GM21723 (cell line): Measurements from ENCODE around the gene SCO2.

ENCODE experiments used
- ATAC-seq: cut with Tn5 transposase; IDR thresholded peaks from one replicate; pipeline ENCODE4 v1.9.1; 2021; ENCODE audit warnings: mild to moderate bottlenecking, moderate library complexity; ENCODE audit not compliant: unreplicated experiment

The SCO2 gene

DNA sequence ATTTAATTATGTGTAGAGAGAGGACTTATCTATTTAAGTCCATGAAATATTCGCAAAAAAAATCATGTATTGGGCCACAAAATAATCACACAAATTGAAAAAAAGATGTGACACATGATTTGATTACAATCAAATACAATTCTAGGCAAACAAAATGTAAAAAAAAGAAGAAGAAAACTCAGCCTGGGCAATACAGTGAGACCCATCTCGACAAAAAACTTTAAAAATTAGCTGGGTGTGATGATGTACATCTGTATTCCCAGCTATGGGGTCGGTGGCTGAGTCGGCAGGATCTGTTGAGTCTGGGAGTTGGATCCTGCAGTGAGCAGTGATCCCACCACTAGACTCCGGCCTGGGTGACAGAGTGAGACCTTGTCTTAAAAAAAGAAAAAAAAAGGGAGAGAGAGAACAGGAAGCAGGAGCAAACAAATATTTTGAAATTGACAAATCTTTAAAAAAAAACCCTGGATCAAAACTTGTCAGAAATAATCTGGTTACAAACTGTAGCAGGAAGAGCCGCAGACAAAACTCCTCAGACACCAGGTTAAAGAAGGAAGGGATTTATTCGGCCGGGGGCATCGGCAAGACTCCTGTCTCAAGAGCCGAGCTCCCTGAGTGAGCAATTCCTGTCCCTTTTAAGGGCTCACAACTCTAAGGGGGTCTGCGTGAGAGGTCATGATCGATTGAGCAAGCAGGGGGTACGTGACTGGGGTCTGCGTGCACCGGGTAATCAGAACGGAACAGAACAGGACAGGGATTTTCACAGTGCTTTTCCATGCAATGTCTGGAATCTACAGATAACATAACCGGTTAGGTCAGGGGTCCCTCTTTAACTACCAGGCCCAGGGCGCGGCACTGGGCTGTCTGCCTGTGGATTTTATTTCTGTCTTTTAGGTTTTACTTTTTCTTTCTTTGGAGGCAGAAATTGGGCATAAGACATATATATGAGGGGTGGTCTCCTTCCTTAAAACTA, 7.7 kb upstream of the SCO2 start:
- no peak for ATAC-seq

DNA sequence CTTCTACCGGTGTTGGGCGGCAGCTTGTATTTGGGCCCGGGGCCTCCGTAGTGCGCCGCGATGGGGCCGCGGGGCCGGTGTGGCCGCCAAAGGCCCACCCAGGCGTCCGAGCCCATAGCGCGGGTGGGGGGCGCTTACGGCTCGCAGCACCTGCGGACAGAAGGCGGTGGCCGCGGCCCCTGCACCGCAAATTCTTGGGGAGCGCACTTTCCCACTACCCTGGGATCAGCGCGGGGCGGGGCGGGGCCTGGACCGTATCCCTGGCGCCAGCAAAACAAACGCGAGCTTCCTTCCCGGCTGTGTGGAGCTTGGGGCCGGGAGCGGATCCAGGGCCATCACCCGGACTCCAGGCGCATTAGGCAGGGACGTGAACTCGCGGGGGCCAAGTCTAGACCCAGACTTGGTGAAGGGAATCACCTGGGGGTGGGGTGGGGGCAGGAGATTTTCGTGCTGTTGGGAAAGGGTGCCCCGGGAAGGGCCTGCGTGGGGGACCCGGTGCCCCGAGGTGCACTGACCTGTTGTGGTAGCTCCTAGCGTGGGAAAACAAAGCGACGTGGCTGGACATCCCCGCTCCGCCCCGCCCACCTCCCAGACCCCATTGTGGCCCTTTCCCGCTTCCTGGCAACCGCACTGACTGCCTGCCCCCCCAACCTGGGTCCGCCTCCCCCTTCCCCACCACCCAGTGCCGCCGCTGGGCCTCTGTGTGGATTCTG, 6.7 kb upstream of the SCO2 start:
- no peak for ATAC-seq

- ATAC-seq, result no peak
Observed at GRCh38 chr22:50531546-50531961, 6.2 kb upstream of the SCO2 start.

GRCh38 chr22:50530877-50531545, 5.6 kb upstream of the SCO2 start:
- peak; percentile 24 for ATAC-seq

DNA sequence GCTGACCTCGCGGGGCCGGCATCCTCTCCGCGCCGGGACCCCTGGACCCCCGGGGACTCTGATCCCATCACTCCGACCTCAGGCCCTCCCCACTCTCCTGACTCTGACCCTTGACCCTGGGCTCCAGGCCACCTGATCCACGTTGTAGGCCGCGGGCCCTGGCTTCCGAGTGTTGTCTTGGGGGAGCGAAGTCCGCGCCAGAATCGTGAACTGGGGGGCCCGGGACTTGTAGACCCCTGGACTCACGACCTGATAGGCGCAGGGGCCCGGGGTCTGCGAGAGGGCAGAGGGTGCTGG, 5.1 kb upstream of the SCO2 start:
- ATAC-seq, result no peak

DNA sequence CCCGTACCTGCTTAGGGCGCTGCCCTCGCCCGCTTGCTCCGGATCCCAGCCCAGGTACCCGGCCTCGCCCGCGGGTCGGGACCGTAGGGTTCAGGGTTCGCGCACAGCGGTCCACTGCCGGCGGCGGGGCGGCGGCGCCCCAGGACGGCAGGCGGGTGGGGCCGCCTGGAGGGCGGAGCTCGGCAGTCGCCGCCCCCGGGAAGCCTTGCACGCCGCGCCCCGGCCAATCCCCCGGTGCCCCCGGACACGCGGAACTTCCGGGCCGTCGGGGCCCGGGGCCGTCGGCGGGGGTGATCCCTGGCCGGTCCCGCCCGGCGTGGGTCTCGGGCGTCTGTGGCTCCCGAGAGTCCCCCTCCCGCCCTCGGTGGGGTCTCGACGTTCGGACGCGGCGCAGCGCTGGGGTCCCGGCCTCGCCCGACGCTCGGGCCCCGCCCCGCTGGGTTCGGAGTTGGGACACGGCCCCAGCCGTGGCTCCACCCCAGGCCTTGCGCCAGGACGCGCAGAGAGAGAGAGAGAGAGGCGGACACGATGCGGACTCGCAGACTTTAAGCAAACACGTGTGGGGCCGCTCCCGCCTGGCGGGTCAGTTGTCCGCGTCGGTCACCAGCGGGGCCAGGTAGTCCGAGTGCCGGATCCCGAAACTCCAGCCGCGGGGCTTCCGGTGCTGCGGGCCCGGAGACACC, 4.6 kb upstream of the SCO2 start, which contains the start of gene TYMP:
TSS of gene TYMP (minus strand) at position 116 of the 683 bp plus-strand sequence. CDS start 303 bp downstream, outside the sequence.
- ATAC-seq, result peak; percentile 24

- no peak for ATAC-seq
Observed at GRCh38 chr22:50529416-50529896, 4.1 kb upstream of the SCO2 start.

DNA sequence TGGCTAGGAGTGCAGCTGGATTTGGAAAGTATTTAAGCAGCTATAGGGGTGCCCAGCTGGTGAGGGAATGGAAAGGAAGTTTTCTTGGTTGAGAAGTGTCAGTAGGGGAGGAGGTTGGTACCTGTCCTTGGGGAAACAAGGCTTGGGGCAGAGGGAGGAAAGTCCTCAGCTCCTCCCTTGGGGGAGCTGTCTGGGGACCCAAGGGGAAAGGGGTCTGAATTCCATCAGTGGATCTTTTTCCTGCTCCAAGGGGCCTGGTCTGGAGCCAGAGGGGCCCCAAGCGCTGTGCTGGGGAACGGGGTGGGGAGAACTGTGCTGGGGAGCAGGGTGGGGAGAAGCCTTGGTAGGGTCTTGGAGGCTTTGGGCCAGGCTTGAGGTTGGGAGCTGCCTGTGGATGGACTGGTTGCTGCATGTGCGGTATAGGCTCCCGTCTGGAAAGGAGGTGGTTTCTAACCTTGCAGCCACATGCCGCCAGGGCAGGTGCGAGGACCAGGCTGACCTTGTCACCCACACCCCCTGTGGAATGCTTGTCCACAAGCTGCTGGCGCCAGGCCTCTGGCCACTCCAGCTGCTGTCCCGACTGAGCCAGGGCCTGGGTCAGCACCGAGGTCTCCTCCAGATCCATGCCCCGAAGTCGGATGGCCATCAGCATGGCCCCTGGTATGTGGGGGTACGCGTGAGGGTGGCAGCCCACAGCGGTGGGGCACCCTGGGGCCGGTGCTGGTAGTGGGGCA, 3.5 kb upstream of the SCO2 start:
- ATAC-seq, result no peak

- no peak for ATAC-seq
Observed at GRCh38 chr22:50527921-50528681, 2.7 kb upstream of the SCO2 start.

GRCh38 chr22:50526834-50527801, 1.7 kb upstream of the SCO2 start:
- ATAC-seq, result no peak

- ATAC-seq, result peak; percentile 36
Observed at GRCh38 chr22:50526108-50526833, 873 bp upstream of the SCO2 start.

DNA sequence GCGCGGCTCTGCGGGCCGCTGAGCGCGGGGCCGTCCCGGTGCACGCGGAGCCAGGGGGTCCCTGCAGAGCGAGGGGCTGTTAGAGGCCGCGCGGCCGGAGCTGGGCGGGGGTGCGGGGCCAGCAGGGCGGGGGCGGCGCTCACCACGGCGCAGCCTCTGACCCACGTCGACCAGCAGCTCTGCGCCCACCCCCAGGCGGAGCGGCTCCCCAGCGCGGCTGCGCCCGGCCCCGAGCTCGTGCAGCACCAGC, 385 bp upstream of the SCO2 start:
- no peak for ATAC-seq

DNA sequence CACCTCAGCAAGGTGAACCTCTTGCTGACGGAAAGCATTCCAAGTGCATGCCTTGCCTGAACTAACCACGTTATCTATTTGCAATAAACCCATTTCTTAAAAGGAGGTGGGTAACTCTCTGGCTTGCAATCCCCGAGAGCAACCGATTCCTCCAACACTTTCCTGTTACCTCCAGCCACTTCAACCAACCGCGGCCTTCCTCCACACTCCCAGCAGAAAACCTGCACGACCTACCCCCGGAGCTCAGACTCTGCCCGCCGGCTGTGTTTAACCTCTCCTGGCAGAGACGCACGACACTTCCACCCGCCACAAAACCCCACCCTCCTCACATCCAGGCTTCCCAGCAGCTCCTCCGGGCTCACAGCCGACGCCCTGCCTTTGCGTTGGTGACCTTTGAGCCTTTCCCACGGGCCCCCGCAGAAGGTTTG, 708 bp downstream of the SCO2 start:
- no peak for ATAC-seq

- no peak for ATAC-seq
Observed at GRCh38 chr22:50523806-50524675, 1.4 kb downstream of the SCO2 start.

GRCh38 chr22:50523458-50523805, 2.0 kb downstream of the SCO2 start:
- ATAC-seq, result no peak

- ATAC-seq, result no peak
Observed at GRCh38 chr22:50522806-50523438, 2.5 kb downstream of the SCO2 start.
